ENCODE data around the gene PSMB7. TPM values are rescaled to one million over a fixed set of nuclear protein-coding genes. Genes with fewer than 3 reads are reported as not detected.
A peak's percentile ranks its signal among the peaks of the same experiment; 100 is the strongest.

Gene PSMB7
- total and polyA plus RNA-seq, 2 of the 4 experiments (the other 2 are of a cell fraction): 340 to 430 TPM

- TF ChIP-seq CEBPB (IDR thresholded peaks at IDR 0.05; ENCODE audit: low read depth, low read length): no peak
- TF ChIP-seq, protein P1, sequence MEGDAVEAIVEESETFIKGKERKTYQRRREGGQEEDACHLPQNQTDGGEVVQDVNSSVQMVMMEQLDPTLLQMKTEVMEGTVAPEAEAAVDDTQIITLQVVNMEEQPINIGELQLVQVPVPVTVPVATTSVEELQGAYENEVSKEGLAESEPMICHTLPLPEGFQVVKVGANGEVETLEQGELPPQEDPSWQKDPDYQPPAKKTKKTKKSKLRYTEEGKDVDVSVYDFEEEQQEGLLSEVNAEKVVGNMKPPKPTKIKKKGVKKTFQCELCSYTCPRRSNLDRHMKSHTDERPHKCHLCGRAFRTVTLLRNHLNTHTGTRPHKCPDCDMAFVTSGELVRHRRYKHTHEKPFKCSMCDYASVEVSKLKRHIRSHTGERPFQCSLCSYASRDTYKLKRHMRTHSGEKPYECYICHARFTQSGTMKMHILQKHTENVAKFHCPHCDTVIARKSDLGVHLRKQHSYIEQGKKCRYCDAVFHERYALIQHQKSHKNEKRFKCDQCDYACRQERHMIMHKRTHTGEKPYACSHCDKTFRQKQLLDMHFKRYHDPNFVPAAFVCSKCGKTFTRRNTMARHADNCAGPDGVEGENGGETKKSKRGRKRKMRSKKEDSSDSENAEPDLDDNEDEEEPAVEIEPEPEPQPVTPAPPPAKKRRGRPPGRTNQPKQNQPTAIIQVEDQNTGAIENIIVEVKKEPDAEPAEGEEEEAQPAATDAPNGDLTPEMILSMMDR (conservative IDR thresholded peaks at IDR 0.05; ENCODE audit: low read depth, low read length): no peak
- no peak for TF ChIP-seq BHLHE40 (IDR thresholded peaks at IDR 0.05; ENCODE audit: low read depth, low read length)
- no peak for TF ChIP-seq RAD21 (IDR thresholded peaks at IDR 0.05; ENCODE audit: low read length)
- TF ChIP-seq RCOR1 (IDR thresholded peaks at IDR 0.05; ENCODE audit: insufficient replicate concordance, low read length): no peak
- no peak for TF ChIP-seq POLR2A (IDR thresholded peaks at IDR 0.05; ENCODE audit: low read depth, low read length)
- TF ChIP-seq MAZ (IDR thresholded peaks at IDR 0.05; ENCODE audit: borderline replicate concordance, low read depth, low read length): no peak
- no peak for TF ChIP-seq ELK1 (IDR thresholded peaks at IDR 0.05; ENCODE audit: borderline replicate concordance, low read depth, low read length)
- TF ChIP-seq MXI1 (IDR thresholded peaks at IDR 0.05; ENCODE audit: borderline replicate concordance, low read depth, low read length): no peak
- no peak for TF ChIP-seq SMC3 (IDR thresholded peaks at IDR 0.05; ENCODE audit: low read depth, low read length)
- Histone ChIP-seq H3K79me1 (ENCODE audit: low read depth in 1 of 2, low read length in 2 of 2) (peaks cover 23 to 78% of the 10 kb centered on the region in 2 experiments), H4K20me1 (ENCODE audit: insufficient read depth, low read length) (peaks cover 30% of the 10 kb centered on the region), H2AK5ac (ENCODE audit: low read depth, low read length) (no peak overlapping the region), H2BK20ac (ENCODE audit: low read depth, low read length) (no peak overlapping the region), H4K8ac (ENCODE audit: low read depth in 2 of 2, low read length in 2 of 2) (no peak overlapping the region), H3K27ac (ENCODE audit: insufficient read depth, low read length) (no peak overlapping the region), H2AFZ (replicated peaks; ENCODE audit: low read length, poor library complexity) (peak overlapping the region; percentile 43), H3K4me1 (ENCODE audit: control insufficient read depth, insufficient read depth, low read length) (peaks cover 5% of the 10 kb centered on the region), H3K36me3 (ENCODE audit: control insufficient read depth, insufficient read depth, low read length) (peaks cover 92% of the 10 kb centered on the region), H3K9ac (ENCODE audit: low read depth, low read length) (no peak overlapping the region), H2BK5ac (ENCODE audit: low read depth, low read length, poor library complexity, severe bottlenecking) (no peak overlapping the region), H4K91ac (ENCODE audit: insufficient read depth, low read depth, low read length) (no peak overlapping the region), H3K4ac (ENCODE audit: low read depth, low read length) (no peak overlapping the region), H3K18ac (ENCODE audit: low read depth, low read length) (no peak overlapping the region), H3K4me2 (ENCODE audit: low read depth, low read length) (no peak overlapping the region), H3K9me1 (ENCODE audit: insufficient read depth, low read length) (peaks cover 13% of the 10 kb centered on the region), H3K14ac (replicated peaks; ENCODE audit: low read depth, low read length) (no peak overlapping the region), H3K9me3 (ENCODE audit: control insufficient read depth, insufficient read depth, low read length) (no peaks in the 10 kb centered on the region), H4K5ac (ENCODE audit: low read depth, low read length) (no peak overlapping the region), H3K56ac (ENCODE audit: extremely low read depth, insufficient read depth, low read length) (no peak overlapping the region), H2BK120ac (ENCODE audit: low read depth, low read length) (no peak overlapping the region), H3K4me3 (ENCODE audit: insufficient read depth, low read depth, low read length) (no peak overlapping the region), H3K27me3 (ENCODE audit: control insufficient read depth, insufficient read depth, low read length) (no peaks in the 10 kb centered on the region), H2AK9ac (replicated peaks; ENCODE audit: low read depth, low read length, poor library complexity) (no peak overlapping the region), H3K23ac (ENCODE audit: low read depth, low read length) (no peak overlapping the region), H2BK15ac (ENCODE audit: low read depth, low read length) (no peak overlapping the region)
- POLR2A ChIA-PET (ENCODE audit: unreplicated experiment): no interaction called here
- intact Hi-C loops (cut with micrococcal nuclease) (no loop called here), in situ Hi-C loops (cut with MboI; ENCODE audit: low sequenced_read_pairs) (no loop called here), dilution Hi-C loops (cut with HindIII; ENCODE audit: low sequenced_read_pairs, unreplicated experiment) (no loop called here)
- 100% methylated on average over 5 of the region's 12 CpGs; no CpG with 5 or more reads in 1 of the 2 experiments for WGBS, 2 experiments (ENCODE audit: extremely low coverage in 2 of 2, insufficient read length in 1 of 2)
- DNase-seq (no peak), ATAC-seq (ENCODE audit: low read depth) (no peak)
- CTCF ChIA-PET: interaction anchor here (1.2 kb wide), 1 partner anchor 222 kb away, joined by 3 read pairs; no protein-coding TSS in a partner anchor
- no TSS peak for BruUV-seq (replicated peaks)
Observed at GRCh38 chr9:124348831-124349230, 66.4 kb downstream of the PSMB7 start.
